OCI-LY1 (cell line): ENCODE data around the gene DIRAS1.

Experiments
- EZH2 ChIP-seq: fragments of 200-600 bp; sonication (generic), shearing (Covaris generic); IDR thresholded peaks from 2 replicates; pipeline ENCODE4 v1.8.0; 2017; ENCODE audit warnings: borderline replicate concordance, mixed run types, mild to moderate bottlenecking, antibody characterized with exemption, low read length, moderate library complexity, mixed read lengths
- TF ChIP-seq, protein P1 (sequence below): fragments of 200-600 bp; sonication (generic), shearing (Covaris generic); IDR thresholded peaks from 2 replicates; pipeline ENCODE4 v1.5.1; 2017; ENCODE audit warnings: mild to moderate bottlenecking, antibody characterized with exemption, low read length, moderate library complexity, mixed read lengths

DNA sequence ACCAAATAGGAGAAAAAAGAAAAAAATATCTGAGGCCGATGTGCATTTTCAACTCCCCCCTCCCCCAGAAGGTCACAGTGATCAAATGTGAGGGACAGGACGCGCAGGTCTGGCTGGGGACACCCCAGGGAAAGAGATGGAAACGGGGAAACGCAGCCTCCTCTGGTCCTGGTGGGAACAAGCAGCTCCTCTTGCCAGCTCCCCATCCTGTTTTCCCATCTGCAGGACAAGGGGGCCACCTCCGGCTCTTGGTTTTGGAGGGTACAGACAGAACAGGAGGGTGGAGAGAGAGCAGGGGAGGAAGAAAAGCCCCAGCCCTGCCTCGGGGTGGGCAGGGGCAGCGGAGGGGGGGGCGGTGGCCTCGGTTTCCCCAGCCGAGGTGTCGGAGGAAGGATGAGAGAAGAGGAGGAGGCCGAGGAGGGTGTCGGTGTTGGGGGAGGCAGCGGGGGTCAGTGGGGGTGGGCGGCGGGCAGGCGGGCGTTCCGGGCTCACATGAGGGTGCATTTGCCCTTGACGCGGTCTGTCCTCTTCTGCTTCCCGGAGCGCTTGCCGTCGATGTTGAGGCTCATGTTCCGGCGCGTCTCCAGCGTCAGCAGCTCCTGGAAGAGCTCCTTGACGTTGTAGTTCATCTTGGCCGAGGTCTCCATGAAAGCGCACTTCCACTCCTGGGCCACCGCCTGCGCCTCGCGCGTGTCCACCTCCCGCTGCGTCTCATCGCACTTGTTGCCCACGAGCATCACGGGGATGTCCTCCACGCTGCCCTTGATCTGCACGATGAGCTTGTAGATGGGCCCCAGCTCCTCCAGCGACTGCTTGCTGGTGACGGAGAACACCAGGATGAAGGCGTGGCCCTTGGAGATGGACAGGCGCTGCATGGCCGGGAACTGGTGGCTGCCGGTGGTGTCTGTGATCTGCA is 4.2 kb downstream of the DIRAS1 start:
- TF ChIP-seq, protein P1, sequence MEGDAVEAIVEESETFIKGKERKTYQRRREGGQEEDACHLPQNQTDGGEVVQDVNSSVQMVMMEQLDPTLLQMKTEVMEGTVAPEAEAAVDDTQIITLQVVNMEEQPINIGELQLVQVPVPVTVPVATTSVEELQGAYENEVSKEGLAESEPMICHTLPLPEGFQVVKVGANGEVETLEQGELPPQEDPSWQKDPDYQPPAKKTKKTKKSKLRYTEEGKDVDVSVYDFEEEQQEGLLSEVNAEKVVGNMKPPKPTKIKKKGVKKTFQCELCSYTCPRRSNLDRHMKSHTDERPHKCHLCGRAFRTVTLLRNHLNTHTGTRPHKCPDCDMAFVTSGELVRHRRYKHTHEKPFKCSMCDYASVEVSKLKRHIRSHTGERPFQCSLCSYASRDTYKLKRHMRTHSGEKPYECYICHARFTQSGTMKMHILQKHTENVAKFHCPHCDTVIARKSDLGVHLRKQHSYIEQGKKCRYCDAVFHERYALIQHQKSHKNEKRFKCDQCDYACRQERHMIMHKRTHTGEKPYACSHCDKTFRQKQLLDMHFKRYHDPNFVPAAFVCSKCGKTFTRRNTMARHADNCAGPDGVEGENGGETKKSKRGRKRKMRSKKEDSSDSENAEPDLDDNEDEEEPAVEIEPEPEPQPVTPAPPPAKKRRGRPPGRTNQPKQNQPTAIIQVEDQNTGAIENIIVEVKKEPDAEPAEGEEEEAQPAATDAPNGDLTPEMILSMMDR, result no peak
- no peak for TF ChIP-seq EZH2
